MCF 10A (cell line): ENCODE data around the gene NTRK2. TPM values are rescaled to one million over a fixed set of nuclear protein-coding genes. Genes with fewer than 3 reads are reported as not detected.
"Not testable (repeated sequence)": the region's sequence is repeated elsewhere in the genome, so short reads cannot be mapped to it uniquely, and the experiment has no call there.

Experiments used
- BruUV-seq: library from RNA; stranded (reverse); fragments of 400-500 nt; replicated peaks from 2 replicates; lab custom pipeline; 2021; lab: Mats Ljungman, UMichigan
- CTCF ChIA-PET: fragments of 300-600 bp; sonication (Branson Sonifier 250); formaldehyde crosslinking; extraction: SDS; loops from one replicate; lab custom pipeline; 2021; ENCODE audit warnings: antibody characterized with exemption, inconsistent platforms; lab: Yijun Ruan, JAX
- POLR2A ChIA-PET: fragments of 300-600, 350-650 bp; sonication (Branson Sonifier 250); formaldehyde crosslinking; extraction: SDS; loops from one replicate; lab custom pipeline; 2020; ENCODE audit warnings: antibody characterized with exemption, inconsistent platforms; lab: Yijun Ruan, JAX
- DNase-seq: peaks from one replicate; pipeline ENCODE4 v3.0.0-alpha.2; 2018; ENCODE audit not compliant: unreplicated experiment
- H3K27ac Mint-ChIP-seq: one replicate; pipeline ENCODE4 v1.8.0; 2022; ENCODE audit warnings: mild to moderate bottlenecking, low read depth, mixed read lengths; ENCODE audit not compliant: unreplicated experiment
- H3K27me3 Mint-ChIP-seq: one replicate; pipeline ENCODE4 v1.8.0; 2022; ENCODE audit warnings: mixed read lengths; ENCODE audit not compliant: insufficient read depth, unreplicated experiment
- H3K36me3 Mint-ChIP-seq: one replicate; pipeline ENCODE4 v1.8.0; 2022; ENCODE audit warnings: mild to moderate bottlenecking, moderate library complexity, mixed read lengths; ENCODE audit not compliant: insufficient read depth, unreplicated experiment
- H3K4me1 Mint-ChIP-seq: one replicate; pipeline ENCODE4 v1.8.0; 2022; ENCODE audit warnings: mixed read lengths; ENCODE audit not compliant: insufficient read depth, unreplicated experiment
- H3K4me3 Mint-ChIP-seq: one replicate; pipeline ENCODE4 v1.8.0; 2022; ENCODE audit warnings: mild to moderate bottlenecking, moderate library complexity, mixed read lengths; ENCODE audit not compliant: unreplicated experiment
- H3K9me3 Mint-ChIP-seq: one replicate; pipeline ENCODE4 v1.8.0; 2022; ENCODE audit warnings: mixed read lengths; ENCODE audit not compliant: unreplicated experiment
- CTCF ChIP-seq: fragments of 200-600 bp; IDR thresholded peaks from one replicate; pipeline ENCODE4 v1.8.0; 2022; ENCODE audit warnings: antibody characterized with exemption, mild to moderate bottlenecking; ENCODE audit not compliant: unreplicated experiment
- intact Hi-C: fragments of 100-400 bp; cut with micrococcal nuclease; formaldehyde crosslinking; loops from 2 replicates; pipeline ENCODE4 v1.14.1; 2022
- total RNA-seq: library from RNA; stranded (reverse); gene quantifications from 2 replicates; pipeline ENCODE4 v1.2.3, GENCODE V29; 2022

The NTRK2 gene
- total RNA-seq, 1 experiment from 2014 or later, result not detected

DNA sequence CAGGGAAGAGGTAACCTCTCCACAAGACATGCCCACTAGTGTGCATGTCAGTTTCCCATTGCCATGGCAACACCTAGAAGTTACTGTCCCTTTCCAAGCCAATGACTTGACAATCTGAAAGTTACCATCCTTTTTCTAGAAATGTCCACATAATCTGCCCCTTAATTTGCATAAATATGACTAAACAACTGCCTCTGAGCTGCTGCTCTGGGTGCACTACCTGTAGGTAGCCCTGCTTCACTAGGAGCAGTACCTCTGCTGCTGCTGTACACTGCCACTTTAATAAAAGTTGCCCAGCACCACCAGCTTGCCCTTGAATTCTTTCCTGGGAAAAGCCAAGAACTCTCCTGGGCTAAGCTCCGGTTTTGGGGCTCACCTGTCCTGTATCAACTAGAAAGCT is 392.4 kb downstream of the NTRK2 start:
- no peaks in the 10 kb centered on the region for H3K9me3 Mint-ChIP-seq
- no peaks in the 10 kb centered on the region for H3K4me1 Mint-ChIP-seq
- no TSS peak for BruUV-seq
- H3K27me3 Mint-ChIP-seq, result peaks cover 10% of the 10 kb centered on the region
- ChIA-PET CTCF (no interaction called here), POLR2A (no interaction called here)
- no peak overlapping the region for H3K27ac Mint-ChIP-seq
- intact Hi-C loops, result no loop called here
- no peak overlapping the region for H3K4me3 Mint-ChIP-seq
- H3K36me3 Mint-ChIP-seq, result no peaks in the 10 kb centered on the region
- DNase-seq, result no peak
- TF ChIP-seq CTCF, result no peak

DNA sequence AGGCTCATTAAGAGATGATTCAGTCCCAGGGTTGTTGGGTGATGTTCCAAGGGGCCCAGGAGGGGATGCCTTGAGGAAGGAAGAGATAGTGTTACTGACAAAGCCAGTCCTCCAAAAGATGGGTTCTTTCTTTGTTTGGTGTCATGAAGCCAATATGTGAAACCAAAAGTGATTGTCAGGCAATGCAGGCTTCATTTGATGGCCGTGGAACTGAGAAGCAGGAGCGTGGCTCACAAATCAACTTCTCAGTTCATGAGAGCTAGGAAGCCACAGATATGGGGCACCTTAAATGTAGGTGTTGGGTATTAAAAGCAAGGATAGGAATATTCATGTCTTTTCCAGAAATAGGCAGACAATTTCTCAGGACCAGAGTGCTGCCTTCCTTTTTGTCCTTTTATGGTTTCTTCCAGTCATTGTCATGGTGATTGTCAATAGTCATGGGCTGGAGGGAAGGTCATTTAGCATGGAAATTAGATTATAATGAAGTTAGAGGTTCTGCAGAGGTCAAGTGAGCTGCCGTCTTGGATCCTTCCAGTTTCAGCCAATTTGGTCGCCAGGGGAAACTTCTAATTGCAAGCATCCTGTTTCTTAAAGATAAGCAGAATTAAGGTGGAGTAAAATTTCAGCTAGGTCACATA is 393.0 kb downstream of the NTRK2 start:
- Mint-ChIP-seq H3K27me3 (peaks cover 10% of the 10 kb centered on the region), H3K9me3 (no peaks in the 10 kb centered on the region), H3K36me3 (no peaks in the 10 kb centered on the region), H3K4me1 (no peaks in the 10 kb centered on the region), H3K27ac (no peak overlapping the region), H3K4me3 (no peak overlapping the region)
- no TSS peak for BruUV-seq
- DNase-seq, result no peak
- CTCF ChIA-PET, result no interaction called here
- POLR2A ChIA-PET, result no interaction called here
- TF ChIP-seq CTCF, result no peak
- intact Hi-C loops, result no loop called here

DNA sequence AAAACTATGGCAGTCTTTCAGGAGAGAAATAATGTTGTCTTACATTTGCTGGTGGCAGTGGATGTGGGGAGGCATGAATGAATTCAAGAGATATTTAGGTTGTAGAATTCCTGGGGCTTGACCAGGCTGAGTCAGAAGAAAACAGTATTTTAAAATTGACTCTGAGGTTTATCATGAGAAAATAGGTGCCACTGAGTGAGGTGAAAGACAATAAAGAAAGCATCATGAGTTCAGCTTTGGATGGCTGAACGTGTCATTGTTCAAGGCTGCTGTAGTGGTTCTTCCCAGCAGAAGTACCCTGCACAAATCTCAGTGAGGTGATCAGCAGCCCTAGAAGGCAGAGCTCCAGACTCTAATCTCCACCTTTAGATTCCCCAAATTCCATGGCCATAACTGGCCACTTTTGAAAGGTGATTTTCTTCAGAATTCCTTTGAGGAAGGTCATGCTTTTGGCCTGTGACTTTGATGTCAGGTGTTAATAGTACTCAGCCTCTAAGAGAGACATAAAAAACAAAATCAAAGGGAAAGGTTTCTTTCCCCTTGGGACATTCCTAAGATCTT is 395.4 kb downstream of the NTRK2 start:
- Mint-ChIP-seq H3K4me1 (no peaks in the 10 kb centered on the region), H3K27ac (no peak overlapping the region), H3K4me3 (no peak overlapping the region), H3K27me3 (peaks cover 15% of the 10 kb centered on the region), H3K9me3 (no peaks in the 10 kb centered on the region), H3K36me3 (no peaks in the 10 kb centered on the region)
- BruUV-seq, result no TSS peak
- no peak for TF ChIP-seq CTCF
- ChIA-PET CTCF (interaction anchor here (1.4 kb wide), 1 partner anchor 79 kb away, joined by 3 read pairs; no protein-coding TSS in a partner anchor), POLR2A (no interaction called here)
- DNase-seq, result no peak
- intact Hi-C loops, result no loop called here

DNA sequence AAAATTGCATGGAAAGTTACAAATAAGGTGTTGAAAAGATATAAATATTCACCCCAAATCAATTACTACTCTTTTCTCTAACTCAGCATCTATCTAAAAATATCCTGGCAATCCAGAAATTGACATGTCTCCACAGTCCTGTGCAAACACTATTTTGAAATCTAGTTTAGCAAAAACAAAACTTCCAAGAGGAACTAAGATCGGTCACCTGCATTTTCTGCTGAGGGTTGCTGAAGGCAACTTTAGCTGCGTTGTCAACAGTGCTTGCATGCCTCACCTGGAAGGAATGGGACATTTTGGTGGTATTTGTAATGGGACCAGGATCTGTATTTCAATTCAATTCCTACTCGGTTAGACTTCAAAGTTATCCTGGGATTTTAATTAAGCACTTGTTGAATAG is 398.3 kb downstream of the NTRK2 start:
- no TSS peak for BruUV-seq
- ChIA-PET CTCF (interaction anchor here (0.7 kb wide), 1 partner anchor 1913 kb away, joined by 4 read pairs; no protein-coding TSS in a partner anchor), POLR2A (no interaction called here)
- Mint-ChIP-seq H3K4me3 (no peak overlapping the region), H3K27me3 (peaks cover 15% of the 10 kb centered on the region), H3K9me3 (no peaks in the 10 kb centered on the region), H3K4me1 (no peaks in the 10 kb centered on the region), H3K27ac (no peak overlapping the region), H3K36me3 (no peaks in the 10 kb centered on the region)
- DNase-seq, result no peak
- no peak for TF ChIP-seq CTCF
- intact Hi-C loops, result no loop called here

GRCh38 chr9:85069421-85069820 is 399.9 kb downstream of the NTRK2 start:
- H3K27ac Mint-ChIP-seq, H3K4me3 Mint-ChIP-seq, H3K36me3 Mint-ChIP-seq, intact Hi-C loops, BruUV-seq, H3K9me3 Mint-ChIP-seq, DNase-seq, H3K4me1 Mint-ChIP-seq: not testable (repeated sequence)
- ChIA-PET POLR2A (interaction anchor here (0.7 kb wide), 1 partner anchor 30 kb away, joined by 3 read pairs; no protein-coding TSS in a partner anchor), CTCF (interaction anchor here (0.6 kb wide), 1 partner anchor 137 kb away, joined by 3 read pairs; no protein-coding TSS in a partner anchor)
- peaks cover 15% of the 10 kb centered on the region for H3K27me3 Mint-ChIP-seq
